ENCODE measurements around the gene HPCAL1. TPM values are rescaled to one million over a fixed set of nuclear protein-coding genes. Genes with fewer than 3 reads are reported as not detected.
"Not testable (repeated sequence)": the region's sequence is repeated elsewhere in the genome, so short reads cannot be mapped to it uniquely, and the experiment has no call there.

Gene HPCAL1
- total RNA-seq, 1 donor from 2014 or later = 34.3 TPM

DNA sequence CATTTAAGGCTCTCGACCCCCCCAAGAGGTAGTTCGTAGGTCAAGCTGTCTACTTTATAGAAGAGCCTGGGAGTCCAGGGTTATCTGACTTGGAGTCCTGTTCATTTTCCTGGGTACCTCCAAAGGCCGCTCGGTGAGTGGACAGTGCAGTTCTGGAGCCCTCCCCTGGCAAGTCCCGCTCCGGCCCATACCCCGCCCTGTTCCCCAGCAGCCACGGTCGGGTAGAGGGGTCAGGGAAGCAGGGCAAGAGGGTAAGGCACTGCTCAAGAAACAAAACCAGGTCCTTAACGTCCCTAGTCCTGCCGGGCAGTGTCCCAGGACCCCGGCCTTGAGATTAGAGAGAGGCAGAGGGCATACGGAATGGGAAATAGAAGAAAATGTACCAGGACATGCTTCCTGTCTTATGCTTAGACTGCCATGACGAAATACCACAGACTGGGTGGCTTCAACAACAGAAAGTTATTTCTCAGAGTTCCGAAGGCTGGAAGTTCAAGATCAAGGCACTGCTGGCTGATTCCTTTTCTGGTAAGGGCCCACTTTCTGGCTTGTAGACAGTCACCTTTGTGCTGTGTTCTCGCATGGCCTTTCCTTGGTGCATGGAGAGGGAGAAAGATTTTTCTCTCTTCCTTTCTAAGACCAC, 5.4 kb upstream of the HPCAL1 start:
- intact Hi-C loops (cut with DNase I) = no loop called here
- DNase-seq (no peak), ATAC-seq (ENCODE audit: poor library complexity) (no peak)

DNA sequence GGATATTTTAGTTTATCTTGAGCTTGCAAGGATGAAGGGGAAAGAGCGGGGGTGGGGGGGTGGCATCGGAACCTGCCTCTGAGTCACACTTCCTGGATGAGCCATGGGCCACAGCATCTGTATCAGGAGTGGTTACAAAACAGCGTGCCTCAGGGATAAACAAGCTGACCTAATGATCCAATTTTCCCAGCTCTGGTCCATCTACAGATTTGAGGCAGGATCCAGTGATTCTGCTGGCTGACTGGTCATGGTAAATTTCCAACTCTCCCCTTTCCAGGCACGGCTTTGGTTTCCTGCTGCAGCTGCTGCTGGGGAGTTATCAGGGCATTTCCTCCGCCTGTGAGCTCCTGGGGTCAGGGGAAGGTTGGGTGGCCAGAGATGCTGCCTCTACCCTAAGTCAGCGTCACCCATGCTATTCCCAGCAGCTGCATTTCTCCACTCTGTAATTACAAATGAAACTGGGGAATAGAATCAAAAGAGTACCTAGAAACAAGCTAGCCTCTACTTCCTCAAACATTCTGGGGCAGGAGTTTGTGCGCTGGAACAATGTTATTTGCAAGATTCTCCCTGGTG, 4.7 kb upstream of the HPCAL1 start:
- no peak for DNase-seq
- no peak for ATAC-seq (ENCODE audit: poor library complexity)
- intact Hi-C loops (cut with DNase I) = no loop called here

DNA sequence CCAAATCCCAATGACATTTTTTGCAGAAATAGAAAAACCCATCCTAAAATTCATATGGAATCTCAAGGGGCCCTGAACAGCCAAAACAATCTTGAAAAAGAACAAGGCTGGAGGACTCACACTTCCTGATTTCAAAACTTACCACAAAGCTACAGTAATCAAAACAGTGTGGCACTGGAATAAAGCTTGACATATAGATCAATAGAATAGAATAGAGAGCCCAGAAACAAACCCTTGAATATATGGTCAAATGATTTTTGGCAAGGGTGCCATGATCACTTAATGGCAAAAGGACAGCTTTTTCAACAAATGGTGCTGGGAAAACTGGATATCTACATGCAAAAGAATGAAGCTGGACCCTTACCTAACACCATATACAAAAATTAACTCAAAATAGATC, 3.9 kb upstream of the HPCAL1 start:
- ATAC-seq (ENCODE audit: poor library complexity); DNase-seq; intact Hi-C loops (cut with DNase I): not testable (repeated sequence)

DNA sequence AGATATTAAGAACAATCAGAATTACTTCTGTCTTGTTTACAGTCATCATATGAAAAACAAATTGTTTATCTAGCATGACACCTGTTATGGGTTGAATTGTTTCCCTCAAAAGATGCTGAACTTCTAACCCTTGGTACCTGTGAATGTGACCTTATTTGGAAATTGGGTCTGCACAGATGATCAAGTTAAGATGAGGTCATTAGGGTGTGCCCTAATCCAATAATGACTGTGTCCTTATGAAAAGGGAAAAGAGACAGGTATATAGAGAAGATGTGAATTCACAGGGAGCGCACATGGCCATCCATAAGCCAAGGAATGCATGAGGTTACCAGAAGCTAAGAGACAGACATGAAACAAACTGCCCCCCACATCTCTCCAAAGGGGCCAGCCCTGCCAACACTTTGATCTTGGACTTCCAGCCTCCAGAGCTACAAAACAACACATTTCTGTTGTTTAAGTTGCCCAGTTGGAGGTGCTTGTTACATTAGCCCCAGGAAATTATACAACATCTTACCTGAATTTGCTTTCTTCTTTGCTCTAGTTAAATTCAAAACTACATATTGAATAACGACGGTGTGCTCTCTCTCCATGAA, 2.3 kb upstream of the HPCAL1 start:
- intact Hi-C loops (cut with DNase I) = loop anchor here (5.0 kb wide), 1 partner anchor 107 kb away; no protein-coding TSS in a partner anchor
- ATAC-seq (ENCODE audit: poor library complexity) (no peak), DNase-seq (no peak)

DNA sequence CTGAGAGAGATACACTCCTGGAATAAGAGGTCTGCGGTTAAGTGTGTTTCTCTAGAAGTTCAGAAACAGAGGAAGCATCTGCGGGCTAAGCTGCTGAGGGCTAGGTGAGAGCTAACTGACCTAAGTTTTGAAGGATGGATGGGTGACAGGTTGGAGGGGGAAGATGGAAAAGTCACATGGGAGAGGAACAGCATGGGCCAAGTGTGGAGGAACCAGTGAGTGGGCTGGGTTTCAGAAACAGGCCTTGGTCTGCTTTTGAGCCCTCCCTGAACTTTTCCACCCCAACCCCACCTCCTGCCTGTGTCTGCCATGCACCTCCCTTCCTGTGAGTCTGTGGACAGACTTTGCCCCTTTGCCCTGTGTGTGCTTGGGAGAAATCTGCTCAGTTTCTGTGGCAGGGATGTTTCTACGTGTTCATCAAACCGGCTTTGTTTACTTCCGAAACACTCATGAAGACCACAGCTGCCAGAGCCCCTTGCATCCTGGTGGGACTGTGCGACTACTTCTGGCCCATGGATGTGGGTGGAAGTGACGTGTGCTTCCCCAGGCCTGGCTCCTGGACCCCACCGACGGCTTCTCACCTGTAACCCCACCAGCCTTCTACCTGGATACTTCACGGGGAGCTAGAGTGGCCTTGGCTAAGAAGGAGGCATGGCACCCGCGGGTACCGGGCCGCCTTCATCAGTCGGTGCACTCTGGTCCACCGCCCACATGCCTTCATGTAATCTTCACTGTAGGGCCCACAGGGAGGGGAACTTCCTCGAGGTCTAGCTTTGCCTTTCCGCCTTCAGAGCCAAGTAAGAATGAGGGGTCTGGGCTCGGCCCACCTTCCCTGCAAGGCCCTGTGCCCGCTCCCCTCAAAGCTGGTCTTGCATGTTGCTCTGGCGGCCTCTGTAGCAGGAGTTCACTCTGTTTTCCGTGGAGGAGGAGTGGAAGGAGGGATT, 1.4 kb upstream of the HPCAL1 start:
- intact Hi-C loops (cut with DNase I) = loop anchor here (5.0 kb wide), 1 partner anchor 106 kb away; no protein-coding TSS in a partner anchor
- ATAC-seq (ENCODE audit: poor library complexity) (no peak), DNase-seq (no peak)

DNA sequence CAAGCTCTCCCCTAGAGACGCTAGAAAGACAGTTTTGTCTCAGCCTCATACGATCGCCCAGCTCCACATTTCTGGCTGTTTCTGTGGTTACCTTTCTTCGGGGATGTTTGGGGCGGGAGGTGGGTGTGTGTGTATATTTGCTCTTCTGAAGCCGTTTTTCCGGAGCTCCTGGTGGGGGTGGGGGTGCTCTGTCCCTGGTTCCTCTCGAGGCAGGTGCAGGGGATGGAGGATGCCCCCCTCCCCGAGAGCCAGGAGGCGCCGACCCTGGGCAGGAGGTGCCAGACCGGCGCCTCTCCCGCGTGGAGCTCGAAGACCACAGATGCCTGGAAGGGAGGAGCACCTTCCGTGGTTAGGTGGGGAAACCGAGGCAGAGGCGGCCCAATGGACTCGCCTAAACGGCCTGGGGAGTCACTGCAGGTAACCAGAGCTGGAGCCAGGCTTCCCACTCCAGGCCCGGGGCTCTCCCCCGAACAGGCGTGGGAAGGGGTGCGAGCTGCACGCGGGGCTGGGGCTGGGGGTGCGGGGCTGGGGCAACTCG, 694 bp upstream of the HPCAL1 start:
- ATAC-seq (ENCODE audit: poor library complexity) (no peak), DNase-seq (no peak)
- intact Hi-C loops (cut with DNase I) = loop anchor here (5.0 kb wide), 1 partner anchor 105 kb away; no protein-coding TSS in a partner anchor

DNA sequence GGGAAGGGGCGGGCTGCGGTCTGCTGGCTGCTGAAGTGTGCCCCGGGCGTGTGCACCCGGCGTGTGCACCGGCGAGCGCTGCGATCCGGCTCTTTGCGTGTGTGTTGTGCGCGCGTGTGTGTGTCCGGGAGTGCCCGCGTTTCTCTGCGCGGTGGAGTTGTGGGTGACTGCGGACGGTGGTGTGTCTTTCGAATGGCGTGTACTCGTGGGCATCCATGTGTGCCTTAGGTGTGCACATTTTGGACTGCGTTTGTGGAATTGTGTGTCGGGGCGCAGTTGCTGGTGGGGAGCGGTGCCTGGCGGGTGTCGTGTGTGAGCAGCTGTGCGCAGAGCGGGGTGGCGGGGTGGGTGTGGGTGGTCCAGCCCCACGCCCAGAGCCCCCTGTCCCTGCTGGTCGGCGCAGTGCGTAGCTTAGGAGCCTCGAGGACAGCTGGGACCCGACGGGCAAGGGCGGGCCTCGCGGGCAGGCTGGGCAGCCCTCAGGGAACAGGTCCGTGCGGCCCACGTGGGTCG, 533 bp downstream of the HPCAL1 start:
- intact Hi-C loops (cut with DNase I) = loop anchor here (5.0 kb wide), 1 partner anchor 104 kb away; no protein-coding TSS in a partner anchor
- ATAC-seq (ENCODE audit: poor library complexity) (peak; percentile 8), DNase-seq (no peak)

DNA sequence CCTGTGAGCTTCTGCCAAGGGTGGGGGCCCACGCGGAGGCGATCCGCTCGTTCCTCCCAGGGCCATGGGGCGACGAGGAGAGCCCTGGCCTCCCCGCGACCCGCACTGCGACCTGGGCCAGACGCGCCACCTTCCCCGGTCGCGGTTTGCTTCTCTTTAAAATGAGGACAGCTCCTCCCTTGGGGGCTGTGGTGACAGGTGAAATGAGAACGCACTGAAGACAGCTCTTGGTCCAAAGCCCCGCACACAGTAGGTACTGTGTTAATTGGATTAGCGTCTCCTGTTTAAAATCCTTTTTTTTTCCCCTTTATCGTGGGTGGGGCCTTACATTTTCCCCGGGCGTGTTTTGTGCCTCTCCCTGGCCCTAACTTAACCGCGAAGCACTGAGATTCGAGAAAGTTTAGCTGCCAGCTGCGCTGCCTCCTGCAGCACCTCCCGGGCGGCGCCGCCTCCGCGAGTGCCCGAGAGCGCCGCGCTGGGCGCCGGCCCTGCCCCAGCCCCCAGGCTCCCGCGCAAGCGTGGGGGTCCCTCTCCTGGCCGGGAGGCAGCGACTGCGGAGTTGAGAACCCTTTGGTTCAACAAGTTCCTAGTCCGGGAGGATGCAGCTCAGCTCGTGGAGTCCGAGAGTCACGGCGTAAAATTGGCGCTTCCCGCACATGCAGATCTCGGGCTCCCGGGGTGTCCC, 1.1 kb downstream of the HPCAL1 start:
- DNase-seq = peak; percentile 63
- intact Hi-C loops (cut with DNase I) = loop anchor here (5.0 kb wide), 1 partner anchor 103 kb away; no protein-coding TSS in a partner anchor
- peak; percentile 19 for ATAC-seq (ENCODE audit: poor library complexity)

DNA sequence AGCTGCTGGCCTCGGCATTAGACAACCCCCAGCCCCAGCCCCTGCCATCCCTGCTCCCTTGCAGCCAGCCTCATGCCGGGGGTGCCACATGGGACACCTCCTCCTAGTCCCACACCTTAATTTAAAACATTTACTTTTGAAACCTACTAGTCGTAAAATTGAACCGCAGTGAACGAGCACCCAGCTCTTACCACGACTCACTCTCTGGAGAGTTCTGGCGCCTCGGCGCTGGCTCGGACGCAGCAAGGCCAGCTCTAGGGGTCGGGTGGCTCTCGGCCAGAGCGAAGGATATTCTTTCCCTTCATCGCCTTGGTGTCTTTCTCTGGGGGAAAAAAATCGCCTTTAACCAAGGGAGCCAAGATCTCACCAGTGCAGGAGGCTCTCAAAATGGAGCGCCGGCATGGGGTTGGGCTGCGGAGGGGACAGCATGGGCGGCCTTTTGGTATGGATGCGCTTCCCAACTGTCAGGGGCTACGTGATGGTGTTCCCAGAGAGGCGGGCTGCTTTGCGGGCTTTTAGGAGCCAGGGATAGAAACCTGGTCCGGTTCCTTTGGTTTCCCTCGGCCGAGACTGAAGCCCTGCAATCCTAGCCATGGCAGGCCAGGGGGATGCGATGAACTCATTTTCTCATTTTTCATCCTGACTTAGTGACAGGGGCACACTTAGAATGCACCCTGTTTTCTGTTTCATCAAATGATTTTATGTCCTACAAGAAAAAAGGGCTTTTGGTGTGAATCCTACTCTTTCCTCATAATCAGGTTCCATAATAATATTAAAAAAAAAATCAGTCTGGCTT, 2.0 kb downstream of the HPCAL1 start:
- intact Hi-C loops (cut with DNase I) = loop anchor here (5.0 kb wide), 1 partner anchor 103 kb away; no protein-coding TSS in a partner anchor
- peak; percentile 40 for DNase-seq
- no peak for ATAC-seq (ENCODE audit: poor library complexity)

DNA sequence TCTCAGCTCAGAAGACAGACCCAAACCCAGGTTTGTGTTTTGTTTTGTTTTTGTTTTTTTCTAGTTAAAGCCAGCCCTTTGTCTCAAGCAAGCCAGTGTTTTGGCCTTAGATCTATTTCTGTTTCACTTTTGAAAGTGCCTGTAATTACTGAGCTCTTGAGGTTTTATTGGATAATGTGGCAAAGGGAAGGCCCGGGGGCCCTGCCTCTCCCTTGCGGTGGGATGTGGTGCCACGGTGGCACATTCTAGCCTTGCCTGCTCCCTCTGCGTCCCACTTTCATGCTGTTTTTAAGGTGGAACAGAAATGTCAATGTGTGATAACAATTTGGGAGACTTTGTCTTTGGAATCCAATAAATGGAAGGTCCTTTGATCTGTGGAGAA, 2.5 kb downstream of the HPCAL1 start:
- ATAC-seq (ENCODE audit: poor library complexity) = no peak
- intact Hi-C loops (cut with DNase I) = no loop called here
- no peak for DNase-seq

DNA sequence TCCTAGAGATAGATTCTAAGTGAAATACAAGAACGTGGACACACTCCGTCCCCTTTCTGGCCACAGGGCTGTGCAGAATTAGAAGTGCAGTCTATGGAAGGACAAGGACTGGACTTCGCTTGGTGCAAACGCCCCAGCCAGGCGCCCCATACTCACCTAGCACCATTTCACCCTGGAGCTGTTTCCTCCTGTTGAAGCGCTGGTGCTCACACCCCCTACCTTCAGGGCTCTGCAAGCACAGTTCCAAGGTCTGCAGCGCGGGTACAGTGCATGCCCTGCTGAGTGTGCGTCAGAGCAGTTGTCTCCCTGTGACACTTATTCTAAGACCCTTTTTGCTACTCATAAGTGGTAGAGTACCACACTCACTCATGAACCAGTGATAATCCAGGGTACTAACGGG, 3.0 kb downstream of the HPCAL1 start:
- DNase-seq = no peak
- ATAC-seq (ENCODE audit: poor library complexity) = no peak
- intact Hi-C loops (cut with DNase I) = no loop called here

DNA sequence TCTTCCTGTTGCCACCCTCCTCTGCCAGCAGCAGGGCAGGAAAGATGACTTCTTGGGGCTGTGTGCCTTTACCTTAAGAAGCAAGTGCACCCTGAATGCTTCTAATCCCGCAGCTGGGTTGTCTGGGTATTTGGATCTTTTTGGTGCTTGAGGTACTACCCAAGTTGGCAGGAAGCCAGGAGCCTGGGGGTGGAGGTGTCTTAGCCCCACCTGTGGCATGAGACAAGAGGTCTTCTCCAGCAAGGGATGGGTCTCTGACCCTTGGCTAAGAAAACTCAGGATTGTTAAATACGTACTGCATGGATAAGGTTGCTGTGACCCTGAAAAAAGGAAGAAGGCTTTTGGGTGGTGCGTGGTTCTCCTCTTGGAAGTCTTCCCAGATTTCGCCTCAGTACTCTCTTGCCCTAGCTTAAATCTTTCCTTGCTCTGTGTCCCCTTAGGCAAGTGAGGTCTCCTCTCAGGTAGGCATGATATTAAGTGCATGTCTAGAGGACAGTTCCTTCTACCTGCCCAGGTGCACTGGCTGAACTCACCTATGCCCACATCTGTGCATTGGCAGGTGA, 4.3 kb downstream of the HPCAL1 start:
- intact Hi-C loops (cut with DNase I) = no loop called here
- ATAC-seq (ENCODE audit: poor library complexity) (no peak), DNase-seq (no peak)

DNA sequence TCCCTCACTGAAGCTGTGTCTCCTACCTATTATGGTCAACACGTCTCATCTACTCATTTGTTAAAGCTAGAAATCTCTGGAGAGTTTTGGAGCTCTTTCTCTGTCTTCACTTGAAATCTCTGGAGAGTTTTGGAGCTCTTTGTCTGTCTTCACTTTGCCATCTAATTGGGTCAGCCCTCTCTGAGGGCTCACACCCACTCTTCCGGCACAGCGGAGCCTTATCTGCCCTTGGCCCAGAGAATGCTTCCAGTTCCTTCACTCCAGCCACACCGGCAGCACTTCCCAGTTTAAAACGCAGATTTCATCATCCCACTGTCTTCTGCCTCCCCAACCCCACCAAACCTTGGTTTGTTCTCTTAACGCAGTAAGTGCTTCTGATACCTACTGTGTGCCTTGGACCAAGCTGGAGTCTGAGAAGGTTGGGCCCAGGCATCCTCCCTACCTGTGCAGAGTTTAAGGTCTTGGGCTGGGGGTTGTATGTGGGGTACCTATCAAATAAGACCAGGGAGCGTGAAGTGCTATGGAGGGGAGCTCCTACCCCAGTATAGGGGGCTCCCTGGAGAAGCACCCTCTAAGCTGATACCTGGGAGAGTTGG, 5.0 kb downstream of the HPCAL1 start:
- intact Hi-C loops (cut with DNase I) = no loop called here
- DNase-seq (no peak), ATAC-seq (ENCODE audit: poor library complexity) (no peak)

DNA sequence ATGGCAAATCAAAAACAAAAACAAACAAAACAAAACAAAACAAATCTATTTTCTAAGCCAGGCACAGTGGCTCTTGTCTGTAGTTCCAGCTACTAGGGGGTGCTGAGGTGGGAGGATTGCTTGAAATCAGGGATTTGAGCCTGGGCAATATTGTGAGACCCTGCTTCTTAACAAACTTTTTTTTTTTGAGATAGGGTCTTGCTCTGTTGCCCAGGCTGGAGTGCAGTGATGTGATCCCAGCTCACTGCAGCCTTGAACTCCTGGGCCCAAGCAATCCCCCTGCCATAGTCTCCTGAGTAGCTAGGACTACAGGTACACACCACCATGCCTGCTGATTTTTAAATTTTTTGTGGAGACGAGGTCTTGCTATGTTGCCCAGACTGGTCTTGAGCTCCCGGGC, 6.2 kb downstream of the HPCAL1 start:
- no peak for ATAC-seq (ENCODE audit: poor library complexity)
- no peak for DNase-seq
- intact Hi-C loops (cut with DNase I) = no loop called here

DNA sequence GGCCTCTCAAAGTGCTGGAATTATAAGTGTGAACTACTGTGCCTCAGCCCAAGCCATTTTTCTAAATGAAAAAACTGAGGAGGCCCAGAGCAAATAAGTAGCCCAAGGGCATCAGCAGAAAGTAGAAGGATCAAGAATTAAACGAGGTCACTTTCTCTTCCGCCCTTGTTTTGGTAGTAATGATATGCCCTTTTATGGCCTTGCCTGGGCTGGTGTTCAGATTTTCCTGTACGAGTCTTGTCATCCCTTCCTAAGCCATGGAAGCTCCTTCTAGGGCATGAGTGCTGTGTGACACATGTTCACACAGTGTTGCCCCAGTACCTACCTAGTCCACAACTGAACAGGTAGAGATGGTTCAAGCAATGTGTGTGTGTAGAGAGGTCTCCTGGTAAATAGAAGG, 6.6 kb downstream of the HPCAL1 start:
- ATAC-seq (ENCODE audit: poor library complexity) = no peak
- intact Hi-C loops (cut with DNase I) = no loop called here
- no peak for DNase-seq

DNA sequence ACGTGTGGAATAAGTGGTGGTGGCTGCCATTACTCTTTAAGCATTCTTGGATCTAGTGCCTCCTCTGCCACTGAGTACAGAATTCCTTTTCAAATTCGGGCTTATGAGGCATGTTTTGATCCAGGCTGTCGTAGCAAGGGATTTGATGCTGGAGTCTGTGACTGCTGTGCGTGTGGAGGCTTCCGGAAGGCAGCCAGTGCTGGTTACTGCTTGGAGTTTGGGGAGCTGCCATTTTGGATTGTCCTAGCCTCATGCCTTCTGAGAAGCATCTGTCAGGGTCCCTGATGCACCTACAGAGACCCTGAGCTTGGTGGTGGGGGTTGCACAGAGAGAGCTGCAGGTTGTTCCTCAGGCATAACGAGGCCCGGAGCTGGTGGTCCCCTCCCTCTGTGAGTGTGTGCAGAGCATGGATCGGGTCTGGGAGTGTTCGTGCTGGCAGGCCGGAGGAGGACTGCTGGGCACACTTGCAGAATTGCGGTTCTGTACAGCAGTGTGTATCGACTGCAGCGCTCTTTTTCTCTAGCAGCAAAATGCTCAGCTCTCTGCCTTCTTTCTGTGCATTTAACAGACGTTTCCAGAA, 7.7 kb downstream of the HPCAL1 start:
- DNase-seq (no peak), ATAC-seq (ENCODE audit: poor library complexity) (no peak)
- intact Hi-C loops (cut with DNase I) = no loop called here

Data from Right ventricle myocardium superior (tissue), 1 donor.